ENCODE measurements around the gene MSRB3. TPM values are rescaled to one million over a fixed set of nuclear protein-coding genes. Genes with fewer than 3 reads are reported as not detected.
"Not testable (repeated sequence)": the region's sequence is repeated elsewhere in the genome, so short reads cannot be mapped to it uniquely, and the experiment has no call there.

Gene MSRB3
- total and polyA plus RNA-seq, 5 donors = 59.7 to 210 (median 125) TPM

GRCh38 chr12:65308006-65308405 is 29.5 kb downstream of the MSRB3 start:
- ATAC-seq (no peak), DNase-seq (no peak)
- Histone ChIP-seq H3K4me1 (ENCODE audit: control insufficient read depth, insufficient read depth, low read length) (no peaks in the 10 kb centered on the region), H3K9me3 (ENCODE audit: control insufficient read depth, low read length) (no peaks in the 10 kb centered on the region), H3K27ac (ENCODE audit: low read length) (no peak overlapping the region), H3K4me3 (ENCODE audit: low read length) (no peak overlapping the region), H3K27me3 (ENCODE audit: control insufficient read depth, insufficient read depth) (no peaks in the 10 kb centered on the region)
- WGBS = 37% methylated on average over 4 of the region's 4 CpGs
- intact Hi-C loops (cut with DNase I) = no loop called here

- WGBS = 40% methylated on average over 3 of the region's 3 CpGs
- ATAC-seq (peak in 1 of 2 donors; percentile 49), DNase-seq (peak in 1 of 3 donors; percentile 54)
- intact Hi-C loops (cut with DNase I) = no loop called here
- Histone ChIP-seq H3K4me3 (ENCODE audit: low read length) (no peak overlapping the region), H3K4me1 (ENCODE audit: control insufficient read depth, insufficient read depth, low read length) (no peaks in the 10 kb centered on the region), H3K27me3 (ENCODE audit: control insufficient read depth, insufficient read depth) (no peaks in the 10 kb centered on the region), H3K9me3 (ENCODE audit: control insufficient read depth, low read length) (no peaks in the 10 kb centered on the region), H3K27ac (ENCODE audit: low read length) (no peak overlapping the region)
Measured at GRCh38 chr12:65308601-65309071, 30.2 kb downstream of the MSRB3 start.

GRCh38 chr12:65311260-65311659 is 32.8 kb downstream of the MSRB3 start:
- Histone ChIP-seq H3K27ac (ENCODE audit: low read length) (no peak overlapping the region), H3K27me3 (ENCODE audit: control insufficient read depth, insufficient read depth) (no peaks in the 10 kb centered on the region), H3K4me3 (ENCODE audit: low read length) (no peak overlapping the region), H3K9me3 (ENCODE audit: control insufficient read depth, low read length) (no peaks in the 10 kb centered on the region), H3K4me1 (ENCODE audit: control insufficient read depth, insufficient read depth, low read length) (no peaks in the 10 kb centered on the region)
- WGBS = 76% methylated on average over 1 of the region's 1 CpG
- ATAC-seq (no peak), DNase-seq (no peak)
- intact Hi-C loops (cut with DNase I) = no loop called here

- ATAC-seq (no peak), DNase-seq (no peak)
- 33% methylated on average over 2 of the region's 2 CpGs for WGBS
- Histone ChIP-seq H3K27me3 (ENCODE audit: control insufficient read depth, insufficient read depth) (no peaks in the 10 kb centered on the region), H3K9me3 (ENCODE audit: control insufficient read depth, low read length) (no peaks in the 10 kb centered on the region), H3K4me1 (ENCODE audit: control insufficient read depth, insufficient read depth, low read length) (no peaks in the 10 kb centered on the region), H3K27ac (ENCODE audit: low read length) (no peak overlapping the region), H3K4me3 (ENCODE audit: low read length) (no peak overlapping the region)
- intact Hi-C loops (cut with DNase I) = no loop called here
Measured at GRCh38 chr12:65313719-65314317, 35.3 kb downstream of the MSRB3 start.

- H3K9me3 ChIP-seq (ENCODE audit: control insufficient read depth, low read length); H3K4me1 ChIP-seq (ENCODE audit: control insufficient read depth, insufficient read depth, low read length); DNase-seq; H3K27me3 ChIP-seq (ENCODE audit: control insufficient read depth, insufficient read depth); H3K27ac ChIP-seq (ENCODE audit: low read length); H3K4me3 ChIP-seq (ENCODE audit: low read length); ATAC-seq; intact Hi-C loops (cut with DNase I): not testable (repeated sequence)
- WGBS = 96% methylated on average over 12 of the region's 12 CpGs
Measured at GRCh38 chr12:65315238-65315637, 36.8 kb downstream of the MSRB3 start.

GRCh38 chr12:65318186-65318685 is 39.8 kb downstream of the MSRB3 start:
- ATAC-seq (no peak), DNase-seq (no peak)
- no peaks in the 10 kb centered on the region for H3K27me3 ChIP-seq (ENCODE audit: control insufficient read depth, insufficient read depth)
- H3K27ac ChIP-seq (ENCODE audit: low read length) = no peak overlapping the region
- H3K4me3 ChIP-seq (ENCODE audit: low read length) = no peak overlapping the region
- WGBS = 73% methylated on average over 4 of the region's 4 CpGs
- H3K4me1 ChIP-seq (ENCODE audit: control insufficient read depth, insufficient read depth, low read length) = peaks cover 2% of the 10 kb centered on the region
- H3K9me3 ChIP-seq (ENCODE audit: control insufficient read depth, low read length) = no peaks in the 10 kb centered on the region
- intact Hi-C loops (cut with DNase I) = no loop called here

- ATAC-seq = no peak
- intact Hi-C loops (cut with DNase I) = no loop called here
Measured at GRCh38 chr12:65319688-65320200, 41.3 kb downstream of the MSRB3 start.

GRCh38 chr12:65323070-65323469 is 44.6 kb downstream of the MSRB3 start:
- H3K4me3 ChIP-seq (ENCODE audit: low read length) = no peak overlapping the region
- intact Hi-C loops (cut with DNase I) = no loop called here
- no peaks in the 10 kb centered on the region for H3K9me3 ChIP-seq (ENCODE audit: control insufficient read depth, low read length)
- no peaks in the 10 kb centered on the region for H3K27me3 ChIP-seq (ENCODE audit: control insufficient read depth, insufficient read depth)
- 45% methylated on average over 5 of the region's 5 CpGs for WGBS
- peaks cover 2% of the 10 kb centered on the region for H3K4me1 ChIP-seq (ENCODE audit: control insufficient read depth, insufficient read depth, low read length)
- ATAC-seq = no peak
- H3K27ac ChIP-seq (ENCODE audit: low read length) = no peak overlapping the region
- DNase-seq = no peak

More at GRCh38 chr12:65319688-65320200, 41.3 kb downstream of the MSRB3 start:
- H3K9me3 ChIP-seq (ENCODE audit: control insufficient read depth, low read length) = no peaks in the 10 kb centered on the region
- peaks cover 2% of the 10 kb centered on the region for H3K4me1 ChIP-seq (ENCODE audit: control insufficient read depth, insufficient read depth, low read length)
- H3K27ac ChIP-seq (ENCODE audit: low read length) = no peak overlapping the region
- no peaks in the 10 kb centered on the region for H3K27me3 ChIP-seq (ENCODE audit: control insufficient read depth, insufficient read depth)
- DNase-seq = no peak
- 66% methylated on average over 3 of the region's 3 CpGs for WGBS
- no peak overlapping the region for H3K4me3 ChIP-seq (ENCODE audit: low read length)

- no peaks in the 10 kb centered on the region for H3K27me3 ChIP-seq (ENCODE audit: control insufficient read depth, insufficient read depth)
- no peak for DNase-seq
- H3K9me3 ChIP-seq (ENCODE audit: control insufficient read depth, low read length) = no peaks in the 10 kb centered on the region
- no peak for ATAC-seq
- H3K27ac ChIP-seq (ENCODE audit: low read length) = no peak overlapping the region
- H3K4me3 ChIP-seq (ENCODE audit: low read length) = no peak overlapping the region
- 56% methylated on average over 2 of the region's 2 CpGs for WGBS
- peaks cover 2% of the 10 kb centered on the region for H3K4me1 ChIP-seq (ENCODE audit: control insufficient read depth, insufficient read depth, low read length)
- intact Hi-C loops (cut with DNase I) = no loop called here
Measured at GRCh38 chr12:65324056-65324455, 45.6 kb downstream of the MSRB3 start.

- H3K4me1 ChIP-seq (ENCODE audit: control insufficient read depth, insufficient read depth, low read length) = peaks cover 2% of the 10 kb centered on the region
- DNase-seq = no peak
- no peak overlapping the region for H3K4me3 ChIP-seq (ENCODE audit: low read length)
- no peaks in the 10 kb centered on the region for H3K9me3 ChIP-seq (ENCODE audit: control insufficient read depth, low read length)
- no peak for ATAC-seq
- intact Hi-C loops (cut with DNase I) = no loop called here
- H3K27ac ChIP-seq (ENCODE audit: low read length) = no peak overlapping the region
- 90% methylated on average over 3 of the region's 3 CpGs for WGBS
- no peaks in the 10 kb centered on the region for H3K27me3 ChIP-seq (ENCODE audit: control insufficient read depth, insufficient read depth)
Measured at GRCh38 chr12:65324551-65324950, 46.1 kb downstream of the MSRB3 start.

- peaks cover 2% of the 10 kb centered on the region for H3K4me1 ChIP-seq (ENCODE audit: control insufficient read depth, insufficient read depth, low read length)
Measured at GRCh38 chr12:65325183-65325582, 46.7 kb downstream of the MSRB3 start.

More at GRCh38 chr12:65325183-65325582, 46.7 kb downstream of the MSRB3 start:
- H3K27ac ChIP-seq (ENCODE audit: low read length) = no peak overlapping the region
- no peak overlapping the region for H3K4me3 ChIP-seq (ENCODE audit: low read length)
- ATAC-seq (no peak), DNase-seq (no peak)
- intact Hi-C loops (cut with DNase I) = no loop called here
- WGBS = 77% methylated on average over 5 of the region's 5 CpGs
- no peaks in the 10 kb centered on the region for H3K27me3 ChIP-seq (ENCODE audit: control insufficient read depth, insufficient read depth)
- H3K9me3 ChIP-seq (ENCODE audit: control insufficient read depth, low read length) = no peaks in the 10 kb centered on the region
